Measurements from ENCODE around the gene DENND4B. TPM values are rescaled to one million over a fixed set of nuclear protein-coding genes. Genes with fewer than 3 reads are reported as not detected.
"Not testable (repeated sequence)": the region's sequence is repeated elsewhere in the genome, so short reads cannot be mapped to it uniquely, and the experiment has no call there.

Gene DENND4B
- total RNA-seq, 4 donors from 2014 or later: 10.2 to 46.5 (median 32.3) TPM

GRCh38 chr1:153985341-153985912 lies 38.9 kb upstream of the DENND4B start:
- Histone ChIP-seq H3K4me1 (peaks cover 0 to 43% (median 6%) of the 10 kb centered on the region in 3 donors), H3K36me3 (peaks cover 0 to 33% of the 10 kb centered on the region in 2 donors), H3K4me3 (peak overlapping the region; percentile 52 to 65), H3K27ac (peak overlapping the region; percentile 51 to 92 (median 86)), H3K9me3 (no peaks in the 10 kb centered on the region), H3K27me3 (no peaks in the 10 kb centered on the region)
- 0 to 6% methylated on average over 3 to 7 of the region's 7 CpGs for WGBS, 2 donors (ENCODE audit: low coverage in 1 of 2)
- peak; percentile 56 for ATAC-seq
- TF ChIP-seq POLR2A (IDR thresholded peaks at IDR 0.05): peak; percentile 14 to 24
- TF ChIP-seq, protein P1, sequence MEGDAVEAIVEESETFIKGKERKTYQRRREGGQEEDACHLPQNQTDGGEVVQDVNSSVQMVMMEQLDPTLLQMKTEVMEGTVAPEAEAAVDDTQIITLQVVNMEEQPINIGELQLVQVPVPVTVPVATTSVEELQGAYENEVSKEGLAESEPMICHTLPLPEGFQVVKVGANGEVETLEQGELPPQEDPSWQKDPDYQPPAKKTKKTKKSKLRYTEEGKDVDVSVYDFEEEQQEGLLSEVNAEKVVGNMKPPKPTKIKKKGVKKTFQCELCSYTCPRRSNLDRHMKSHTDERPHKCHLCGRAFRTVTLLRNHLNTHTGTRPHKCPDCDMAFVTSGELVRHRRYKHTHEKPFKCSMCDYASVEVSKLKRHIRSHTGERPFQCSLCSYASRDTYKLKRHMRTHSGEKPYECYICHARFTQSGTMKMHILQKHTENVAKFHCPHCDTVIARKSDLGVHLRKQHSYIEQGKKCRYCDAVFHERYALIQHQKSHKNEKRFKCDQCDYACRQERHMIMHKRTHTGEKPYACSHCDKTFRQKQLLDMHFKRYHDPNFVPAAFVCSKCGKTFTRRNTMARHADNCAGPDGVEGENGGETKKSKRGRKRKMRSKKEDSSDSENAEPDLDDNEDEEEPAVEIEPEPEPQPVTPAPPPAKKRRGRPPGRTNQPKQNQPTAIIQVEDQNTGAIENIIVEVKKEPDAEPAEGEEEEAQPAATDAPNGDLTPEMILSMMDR (IDR thresholded peaks at IDR 0.05): no peak
- TF ChIP-seq POLR2AphosphoS5 (IDR thresholded peaks at IDR 0.05): peak; percentile 78

DNA sequence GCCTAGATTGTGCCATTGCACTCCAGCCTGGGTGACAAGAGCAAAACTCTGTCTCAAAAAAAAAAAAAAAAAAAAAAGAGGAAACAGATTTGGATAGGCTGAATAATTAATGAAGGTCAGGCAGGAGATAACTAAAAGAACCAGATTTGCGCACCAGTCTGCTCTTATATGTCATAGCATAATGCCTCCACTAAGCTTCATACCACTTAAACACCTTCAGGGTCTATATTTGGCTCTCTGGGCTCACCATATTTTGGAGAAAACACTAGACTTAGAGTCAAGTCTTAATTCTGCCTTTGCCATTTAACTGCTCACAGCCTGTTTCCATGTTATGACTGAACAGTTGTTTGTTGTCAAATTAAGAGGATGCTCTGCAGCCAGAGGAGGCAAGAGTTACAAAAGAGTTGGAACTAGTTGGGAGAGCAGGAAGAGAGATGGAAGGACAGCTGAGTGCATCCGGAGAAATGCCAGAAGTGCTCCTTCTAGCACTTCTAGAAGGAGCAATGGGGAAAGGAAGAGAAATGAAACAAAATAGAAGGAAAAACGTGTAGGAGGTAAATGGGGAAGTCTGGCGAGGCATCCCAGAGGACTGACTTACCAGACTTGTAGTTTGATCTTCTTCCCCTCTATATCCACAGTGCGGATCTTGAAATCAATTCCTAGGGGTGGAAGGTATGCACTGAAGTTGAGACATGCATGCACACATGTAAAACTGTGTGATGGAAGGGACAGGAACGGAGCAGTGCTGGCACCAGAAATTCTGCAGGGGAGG lies 37.8 kb upstream of the DENND4B start:
- no peaks in the 10 kb centered on the region for H3K9me3 ChIP-seq
- H3K4me1 ChIP-seq: peaks cover 0 to 35% (median 3%) of the 10 kb centered on the region in 3 donors
- TF ChIP-seq POLR2AphosphoS5 (IDR thresholded peaks at IDR 0.05): no peak
- TF ChIP-seq EP300 (IDR thresholded peaks at IDR 0.05): no peak
- no peak for TF ChIP-seq POLR2A (IDR thresholded peaks at IDR 0.05)
- TF ChIP-seq, protein P1 (IDR thresholded peaks at IDR 0.05): no peak
- H3K4me3 ChIP-seq: peak overlapping the region in 1 of 2 donors; percentile 65
- ATAC-seq: no peak
- no peaks in the 10 kb centered on the region for H3K27me3 ChIP-seq
- WGBS, 2 donors (ENCODE audit: low coverage in 1 of 2): 49 to 50% methylated on average over 5 to 6 of the region's 6 CpGs
- peak overlapping the region in 3 of 4 donors; percentile 83 to 92 (median 88) for H3K27ac ChIP-seq
- H3K36me3 ChIP-seq: peaks cover 0 to 38% of the 10 kb centered on the region in 2 donors

GRCh38 chr1:153981735-153982134 lies 35.2 kb upstream of the DENND4B start:
- not testable (repeated sequence) for H3K4me3 ChIP-seq

DNA sequence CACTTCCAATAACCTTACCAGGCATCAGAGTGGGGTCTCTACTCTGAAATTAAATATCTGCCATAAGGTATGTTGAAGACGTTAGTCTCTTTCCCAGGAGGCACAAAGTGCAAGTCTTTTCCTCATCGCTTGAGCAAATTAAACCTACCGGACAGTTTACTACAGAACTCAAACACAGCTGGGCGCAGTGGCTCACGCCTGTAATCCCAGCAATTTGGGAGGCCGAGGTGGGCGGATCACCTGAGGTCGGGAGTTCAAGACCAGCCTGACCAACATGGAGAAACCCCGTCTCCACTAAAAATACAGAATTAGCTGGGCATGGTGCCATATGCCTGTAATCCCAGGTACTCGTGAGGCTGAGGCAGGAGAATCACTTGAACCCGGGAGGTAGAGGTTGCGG lies 32.6 kb upstream of the DENND4B start:
- H3K27ac ChIP-seq, H3K27me3 ChIP-seq, H3K9me3 ChIP-seq, H3K4me3 ChIP-seq, ATAC-seq: not testable (repeated sequence)
- peaks cover 0 to 60% of the 10 kb centered on the region in 2 donors for H3K36me3 ChIP-seq
- H3K4me1 ChIP-seq: peaks cover 0 to 39% (median 6%) of the 10 kb centered on the region in 3 donors
- 88% methylated on average over 5 to 10 of the region's 12 CpGs for WGBS, 2 donors (ENCODE audit: low coverage in 1 of 2)

More at GRCh38 chr1:153981735-153982134, 35.2 kb upstream of the DENND4B start:
- Histone ChIP-seq H3K36me3 (peaks cover 0 to 38% of the 10 kb centered on the region in 2 donors), H3K4me1 (peaks cover 0 to 46% (median 0%) of the 10 kb centered on the region in 3 donors)
- not testable (repeated sequence) for ATAC-seq, H3K27me3 ChIP-seq, H3K27ac ChIP-seq, H3K9me3 ChIP-seq
- 78% methylated on average over 2 of the region's 2 CpGs; no CpG with 5 or more reads in 1 of the 2 donors for WGBS, 2 donors (ENCODE audit: low coverage in 1 of 2)

- Histone ChIP-seq H3K27me3 (no peaks in the 10 kb centered on the region), H3K4me3 (peak overlapping the region; percentile 68 to 96), H3K9me3 (no peaks in the 10 kb centered on the region), H3K4me1 (peaks cover 0 to 32% (median 6%) of the 10 kb centered on the region in 3 donors), H3K36me3 (peaks cover 0 to 64% of the 10 kb centered on the region in 2 donors), H3K27ac (peak overlapping the region in 3 of 4 donors; percentile 90 to 95 (median 94))
- no peak for ATAC-seq
- TF ChIP-seq EP300 (IDR thresholded peaks at IDR 0.05) (no peak), POLR2AphosphoS5 (IDR thresholded peaks at IDR 0.05) (no peak), POLR2A (IDR thresholded peaks at IDR 0.05) (no peak)
- TF ChIP-seq, protein P1 (IDR thresholded peaks at IDR 0.05): no peak
- 54 to 63% methylated on average over 8 to 9 of the region's 9 CpGs for WGBS, 2 donors (ENCODE audit: low coverage in 1 of 2)
Observed at GRCh38 chr1:153978274-153978909, 31.9 kb upstream of the DENND4B start.
